Measurements from ENCODE around the gene EVPLL.
"Not testable (repeated sequence)": the region's sequence is repeated elsewhere in the genome, so short reads cannot be mapped to it uniquely, and the experiment has no call there.

Gene EVPLL

DNA sequence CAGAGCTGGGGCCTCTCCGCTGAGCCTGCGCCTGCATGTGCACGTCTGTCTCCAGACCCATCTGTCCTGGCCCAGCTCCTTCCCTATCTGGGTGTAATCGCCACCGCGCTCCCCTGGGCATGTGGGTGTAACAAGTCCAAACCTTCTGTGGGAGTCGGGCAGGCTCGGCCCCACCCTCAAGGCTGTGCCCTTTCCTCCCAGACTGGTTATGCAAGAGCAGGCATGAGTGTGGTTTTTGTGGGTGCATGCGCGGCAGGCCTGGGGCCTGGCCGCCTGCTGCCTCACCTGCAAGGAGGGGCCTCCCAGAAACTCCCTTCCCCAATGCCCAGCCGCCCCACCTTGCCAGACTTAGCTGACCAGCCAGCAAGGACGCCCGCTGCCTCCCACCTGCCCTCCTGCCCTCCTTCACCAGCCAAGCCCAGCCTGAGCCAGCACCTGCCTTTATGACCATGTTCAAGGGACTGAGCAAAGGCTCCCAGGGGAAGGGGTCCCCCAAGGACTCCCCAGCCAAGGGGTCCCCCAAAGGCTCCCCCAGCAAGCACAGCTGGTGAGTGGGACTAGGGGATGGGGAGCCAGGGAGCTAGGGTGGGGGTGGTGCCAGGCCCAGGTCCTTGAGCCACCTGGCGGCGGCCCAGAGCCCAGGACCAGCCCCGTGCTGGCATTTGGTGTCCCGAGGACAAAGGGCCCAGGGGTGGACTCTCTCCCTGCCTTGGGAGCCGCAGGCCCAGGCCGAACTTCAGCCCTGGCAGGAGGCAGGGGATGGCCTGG is at the start of gene EVPLL:
EVPLL (plus strand) TSS at position 342 of the 768 bp plus-strand sequence. CDS start 3,160 bp downstream, outside the sequence.
- DNase-seq (ENCODE audit: low spot score): no peak

DNA sequence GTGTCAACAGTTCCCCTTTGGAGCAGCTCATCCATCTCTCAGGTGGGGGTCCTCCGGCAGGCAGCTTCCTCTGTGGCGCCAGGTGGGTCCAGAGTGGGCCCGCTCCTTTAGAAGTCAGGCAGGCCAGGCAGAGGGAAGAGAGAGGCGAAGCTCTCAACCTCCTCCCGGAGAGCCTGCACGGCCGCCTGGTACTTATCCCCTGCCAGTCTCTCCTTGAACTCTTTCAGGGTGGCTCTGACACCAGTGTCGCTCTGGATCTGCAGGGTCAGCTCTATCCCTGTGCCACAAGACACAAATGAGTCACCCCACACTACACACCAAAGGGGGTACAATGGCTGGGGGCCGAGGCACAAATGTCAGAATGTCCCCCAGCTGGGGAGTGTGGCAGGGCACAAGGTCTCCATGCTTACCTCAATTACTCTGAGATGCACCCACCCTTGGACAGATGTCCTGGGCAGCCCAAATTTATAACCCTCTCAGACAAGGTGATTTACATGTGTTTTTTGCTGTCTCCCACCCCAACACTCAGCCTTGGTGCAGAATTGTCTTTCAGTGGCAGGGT is 48.9 kb upstream of the EVPLL start:
- no peak for DNase-seq (ENCODE audit: low spot score)

- DNase-seq (ENCODE audit: low spot score): no peak
Measured at GRCh38 chr17:18331879-18332278, 45.7 kb upstream of the EVPLL start.

GRCh38 chr17:18332909-18333489 is 44.6 kb upstream of the EVPLL start:
- DNase-seq (ENCODE audit: low spot score): no peak

GRCh38 chr17:18338158-18338557 is 39.4 kb upstream of the EVPLL start:
- not testable (repeated sequence) for DNase-seq (ENCODE audit: low spot score)

DNA sequence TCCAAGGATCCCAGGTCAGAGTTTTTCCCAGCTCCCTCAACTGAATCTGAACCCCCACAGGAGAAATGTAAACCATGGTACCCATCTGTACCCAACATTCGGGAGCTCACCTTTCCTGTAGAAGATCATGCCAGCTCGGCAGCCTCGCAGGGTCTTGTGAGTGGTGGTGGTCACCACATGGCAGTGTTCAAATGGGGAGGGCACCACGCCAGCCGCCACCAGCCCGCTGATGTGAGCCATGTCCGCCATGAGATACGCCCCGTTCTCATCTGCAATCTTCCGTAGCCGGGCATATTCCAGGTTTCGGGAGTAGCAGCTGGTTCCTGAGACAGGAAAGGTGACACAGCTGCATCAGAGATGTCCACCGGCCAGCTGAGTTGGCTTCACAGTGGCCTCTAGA is 37.6 kb upstream of the EVPLL start:
- no peak for DNase-seq (ENCODE audit: low spot score)

GRCh38 chr17:18344021-18344420 is 33.6 kb upstream of the EVPLL start:
- DNase-seq (ENCODE audit: low spot score): no peak

GRCh38 chr17:18353541-18353940 is 24.0 kb upstream of the EVPLL start:
- no peak for DNase-seq (ENCODE audit: low spot score)

GRCh38 chr17:18356624-18357023 is 21.0 kb upstream of the EVPLL start:
- no peak for DNase-seq (ENCODE audit: low spot score)

GRCh38 chr17:18360518-18360917 is 17.1 kb upstream of the EVPLL start:
- no peak for DNase-seq (ENCODE audit: low spot score)

DNA sequence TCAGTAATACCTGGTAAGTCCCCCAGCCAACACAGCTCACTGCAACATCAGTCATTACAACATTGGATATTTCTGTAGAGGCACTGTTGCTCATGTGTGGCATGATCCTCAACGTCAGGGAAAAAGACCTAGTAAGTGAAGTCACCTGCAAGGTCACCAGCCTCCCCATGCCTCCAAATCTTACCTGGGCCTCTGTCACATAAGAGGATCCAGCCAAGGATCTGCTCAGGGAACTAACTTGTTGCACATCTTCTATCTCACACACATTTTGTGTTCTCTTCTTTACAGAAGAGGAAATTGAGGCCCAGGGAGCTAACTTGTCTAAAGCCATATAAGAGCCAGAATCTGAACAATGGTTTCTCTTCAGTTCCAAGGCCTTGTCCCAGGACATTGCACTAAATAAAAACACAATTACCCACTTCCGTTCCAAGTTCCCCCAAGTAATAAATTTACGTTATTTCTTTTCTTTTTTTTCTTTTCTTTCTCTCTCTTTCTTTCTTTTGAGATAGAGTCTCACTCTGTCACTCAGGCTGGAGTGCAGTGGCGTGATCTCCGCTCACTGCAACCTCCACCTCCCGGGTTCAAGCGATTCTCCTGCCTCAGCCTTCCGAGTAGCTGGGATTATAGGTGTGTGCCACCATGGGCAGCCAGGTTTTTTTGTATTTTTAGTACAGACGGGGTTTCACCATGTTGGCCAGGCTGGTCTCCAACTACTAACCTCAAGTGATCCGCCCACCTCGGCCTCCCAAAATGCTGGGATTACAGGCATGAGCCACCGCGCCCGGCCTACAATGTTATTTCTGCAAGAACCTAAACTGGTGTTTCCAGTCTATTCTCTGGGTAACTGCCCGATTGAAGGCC is 15.5 kb upstream of the EVPLL start:
- no peak for DNase-seq (ENCODE audit: low spot score)

DNA sequence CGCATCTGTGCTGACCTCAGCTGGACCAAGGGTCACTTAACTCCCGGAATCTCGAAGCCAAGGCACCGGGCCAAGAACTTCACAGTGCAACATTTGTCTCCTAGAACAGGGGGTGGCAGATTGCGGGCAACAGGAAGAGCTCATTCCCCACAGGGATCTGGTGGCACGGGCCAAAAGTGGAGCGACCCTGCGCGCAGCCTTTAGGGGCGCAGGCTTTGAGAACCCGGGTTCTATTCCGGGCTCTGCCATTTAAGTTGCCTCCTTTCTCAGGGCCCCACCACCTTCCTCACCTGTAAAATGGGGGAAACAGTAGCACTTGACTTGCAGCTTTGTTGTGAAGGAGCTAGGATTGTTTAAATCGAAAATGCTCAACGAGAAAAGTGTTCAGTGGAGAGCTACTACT is 14.9 kb upstream of the EVPLL start:
- peak; percentile 23 for DNase-seq (ENCODE audit: low spot score)

DNA sequence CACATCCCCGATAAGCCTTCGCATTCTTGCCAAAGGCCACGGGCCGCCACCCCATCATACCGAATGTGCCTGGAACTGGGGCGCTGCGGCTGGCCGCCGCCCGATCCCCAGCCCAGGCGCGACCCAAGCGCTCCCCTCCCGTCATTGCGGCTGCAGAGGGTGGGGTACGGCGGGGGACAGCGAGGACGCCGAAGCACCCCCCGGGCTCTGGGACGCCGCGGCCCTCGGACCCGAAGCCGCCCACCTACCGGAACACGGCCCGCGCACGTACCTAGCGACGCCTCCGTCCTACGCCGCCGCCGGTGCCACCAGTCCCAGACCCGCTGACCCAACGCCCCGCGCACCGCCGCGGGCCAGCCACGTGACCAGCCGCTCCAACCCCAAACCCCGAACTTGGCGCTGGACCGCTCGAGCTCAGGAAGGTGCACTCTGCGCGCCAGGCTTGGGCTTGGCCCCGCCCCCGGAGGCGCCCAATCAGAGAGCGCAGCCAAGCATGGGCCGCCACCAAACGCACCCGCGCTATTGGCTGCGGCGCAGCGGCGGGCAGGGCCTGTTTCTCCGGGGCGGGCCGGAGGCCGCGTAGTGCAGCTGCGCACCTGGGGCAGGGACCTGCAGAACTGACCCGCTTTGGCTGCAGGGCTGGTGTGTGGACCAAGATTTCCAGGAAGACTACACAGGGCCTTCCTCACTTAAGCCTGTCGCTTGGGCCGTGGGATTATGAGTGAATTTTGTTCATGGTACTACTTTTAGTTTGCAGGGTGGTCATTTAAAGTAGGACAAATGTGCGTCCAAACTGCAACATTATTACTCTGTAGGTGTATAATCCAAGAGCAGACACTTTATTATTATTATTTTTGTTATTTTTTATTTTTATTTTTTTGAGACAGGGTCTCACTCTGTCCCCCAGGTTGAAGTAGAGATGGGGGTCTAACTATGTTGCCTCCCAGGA is 14.2 kb upstream of the EVPLL start, which contains the start of gene SHMT1:
SHMT1 (minus strand) TSS at position 450 of the 949 bp plus-strand sequence. CDS start 7,569 bp downstream, outside the sequence.
- DNase-seq (ENCODE audit: low spot score): peak; percentile 96

GRCh38 chr17:18364166-18364565 is 13.4 kb upstream of the EVPLL start:
- no peak for DNase-seq (ENCODE audit: low spot score)

GRCh38 chr17:18368946-18369345 is 8.6 kb upstream of the EVPLL start:
- DNase-seq (ENCODE audit: low spot score): no peak

DNA sequence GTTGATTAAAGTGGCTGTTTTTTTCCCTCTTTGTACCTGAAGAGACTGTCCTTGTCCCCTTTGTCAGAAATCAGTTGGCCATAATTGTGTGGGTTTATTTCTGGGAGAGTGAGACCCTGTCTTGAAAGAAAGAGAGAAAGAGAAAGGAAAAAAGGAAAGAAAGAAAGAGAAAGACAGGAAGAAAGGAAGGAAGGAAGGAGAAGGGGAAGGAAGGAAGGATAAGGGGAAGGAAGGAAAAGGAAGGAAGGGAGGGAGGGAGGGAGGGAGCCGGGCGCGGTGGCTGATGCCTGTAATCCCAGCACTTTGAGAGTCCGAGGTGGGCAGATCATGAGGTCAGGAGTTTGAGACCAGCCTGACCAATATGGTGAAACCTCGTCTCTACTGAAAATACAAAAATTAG is 6.8 kb upstream of the EVPLL start:
- no peak for DNase-seq (ENCODE audit: low spot score)

- DNase-seq (ENCODE audit: low spot score): no peak
Measured at GRCh38 chr17:18371455-18371854, 6.1 kb upstream of the EVPLL start.

- DNase-seq (ENCODE audit: low spot score): not testable (repeated sequence)
Measured at GRCh38 chr17:18373181-18373580, 4.4 kb upstream of the EVPLL start.

GRCh38 chr17:18374216-18374615 is 3.4 kb upstream of the EVPLL start:
- DNase-seq (ENCODE audit: low spot score): no peak

DNA sequence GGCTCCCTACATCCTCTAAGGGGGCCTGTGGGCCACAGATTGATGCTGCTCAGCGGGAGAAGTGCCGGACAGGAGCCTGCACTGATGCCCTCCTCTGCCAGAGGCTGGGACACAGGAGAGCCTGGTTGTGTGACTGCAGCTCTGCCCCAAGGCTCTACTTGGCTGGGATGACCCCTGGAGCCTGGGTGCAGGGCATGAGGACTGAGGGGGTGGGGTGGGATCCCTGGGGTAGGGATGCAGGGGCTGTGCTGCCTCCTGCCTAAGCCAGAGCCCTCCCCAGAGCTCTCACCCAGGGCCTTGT is 577 bp downstream of the EVPLL start:
- no peak for DNase-seq (ENCODE audit: low spot score)

DNA sequence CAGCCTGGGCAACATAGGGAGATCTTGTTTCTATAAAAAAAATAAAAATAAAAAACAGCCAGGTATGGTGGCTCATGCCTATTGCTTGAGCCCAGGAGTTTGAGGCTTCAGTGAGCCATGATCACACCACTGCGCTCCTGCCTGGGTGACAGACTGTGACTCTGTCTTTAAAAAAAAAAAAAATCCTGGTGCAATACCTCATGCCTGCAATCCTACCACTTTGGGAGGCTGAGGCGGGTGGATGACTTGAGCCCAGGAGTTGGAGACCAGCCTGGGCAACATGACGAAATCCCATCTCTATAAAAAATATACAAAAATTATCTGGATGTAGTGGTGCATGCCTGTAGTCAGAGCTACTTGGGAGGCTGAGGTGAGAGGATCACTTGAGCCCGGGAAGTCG is 1.0 kb downstream of the EVPLL start:
- not testable (repeated sequence) for DNase-seq (ENCODE audit: low spot score)

Data from hepatic stellate cell (primary cell).